HG03354 (cell line): ENCODE measurements around the gene MR1.

Experiments
- ATAC-seq: cut with Tn5 transposase; IDR thresholded peaks from one replicate; pipeline ENCODE4 v1.9.1; 2021; ENCODE audit warnings: mild to moderate bottlenecking; ENCODE audit not compliant: unreplicated experiment, poor library complexity, severe bottlenecking

MR1 gene

GRCh38 chr1:181104042-181104789 lies 70.4 kb downstream of the MR1 start:
- peak; percentile 40 for ATAC-seq

GRCh38 chr1:181104790-181105133 lies 71.0 kb downstream of the MR1 start:
- ATAC-seq: no peak

GRCh38 chr1:181105134-181106021 lies 71.6 kb downstream of the MR1 start:
- peak; percentile 82 for ATAC-seq

GRCh38 chr1:181106022-181106312 lies 72.2 kb downstream of the MR1 start:
- ATAC-seq: no peak

- no peak for ATAC-seq
Measured at GRCh38 chr1:181106479-181106878, 72.7 kb downstream of the MR1 start.

GRCh38 chr1:181107711-181108110 lies 73.9 kb downstream of the MR1 start:
- no peak for ATAC-seq

GRCh38 chr1:181108304-181108867 lies 74.6 kb downstream of the MR1 start:
- ATAC-seq: no peak

GRCh38 chr1:181110013-181110412 lies 76.2 kb downstream of the MR1 start:
- ATAC-seq: no peak
